GM12892 (cell line): ENCODE results near the gene ANKRD49.

Source experiments
- DNase-seq: peaks from one replicate; pipeline ENCODE4 v3.0.0; 2011; ENCODE audit not compliant: insufficient read length
- FAIRE-seq: peaks from 2 replicates; lab custom pipeline; 2011; peaks lifted over from hg19 to GRCh38; lab: Jason Lieb, UNC
- POLR2A ChIP-seq: IDR thresholded peaks from 2 replicates; pipeline ENCODE4 v1.6.1; 2011; ENCODE audit warnings: low read depth, low read length, control low read depth
- POLR2AphosphoS5 ChIP-seq: IDR thresholded peaks from 2 replicates; pipeline ENCODE4 v1.6.1; 2011; ENCODE audit warnings: low read depth, low read length, control low read depth
- TAF1 ChIP-seq: IDR thresholded peaks from 2 replicates; pipeline ENCODE4 v1.6.1; 2011; ENCODE audit warnings: low read depth, mild to moderate bottlenecking, control low read depth, low read length, borderline replicate concordance

Gene ANKRD49

DNA sequence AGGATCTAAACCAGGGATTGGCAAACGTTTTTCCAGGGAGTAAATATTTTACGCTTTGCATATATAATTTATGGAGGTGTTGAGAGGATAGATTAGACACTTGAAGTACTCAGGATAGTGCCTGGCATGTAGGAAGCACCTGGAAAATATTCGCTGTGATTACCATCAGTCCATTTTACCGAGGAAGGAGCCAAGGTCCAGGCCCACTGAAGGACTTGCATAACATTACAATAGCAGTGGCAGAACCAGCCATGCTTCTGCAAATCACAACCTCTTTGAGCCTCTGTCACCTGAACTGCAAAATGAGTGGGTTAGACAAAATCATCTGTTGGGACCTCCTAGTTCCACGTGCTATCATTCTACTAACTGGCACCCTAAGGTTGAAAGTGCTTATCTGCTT lies 55.4 kb downstream of the ANKRD49 start:
- no peak for DNase-seq
- FAIRE-seq = no peak
- TF ChIP-seq POLR2A (no peak), POLR2AphosphoS5 (no peak), TAF1 (no peak)
